Posterior vena cava (tissue), 2 donors: ENCODE data around the gene SLITRK5. TPM values are rescaled to one million over a fixed set of nuclear protein-coding genes. Genes with fewer than 3 reads are reported as not detected.

ENCODE experiments used
- DNase-seq: peaks from one replicate; pipeline ENCODE4 v3.0.0-alpha.2; 2020; ENCODE audit warnings: low spot score
- intact Hi-C, 2 donors: fragments of 100-400 bp; cut with DNase I; formaldehyde crosslinking; loops; one replicate each; pipeline versions ENCODE4 v1.14.1 to v1.14.2; 2022 to 2023
- total RNA-seq, 2 donors: library from RNA; stranded (reverse); fragmentation: NEBNext Ultra II Directional; extraction: Animal tissue kit (Norgen Biotek cat#: 25700); gene quantifications; one replicate each; pipeline ENCODE4 v1.2.1, GENCODE V29; 2021
- donor health status: DM: yes; HTN: yes; CAD: no.
- donor health status: DM: yes; HTN: yes; CAD: no.

The SLITRK5 gene
- total RNA-seq, 2 donors from 2014 or later: 0.14 to 0.19 TPM

- DNase-seq: no peak
- intact Hi-C loops: no loop called here
Measured at GRCh38 chr13:87684850-87685742, 13.9 kb downstream of the SLITRK5 start.

GRCh38 chr13:87696458-87696857, 25.3 kb downstream of the SLITRK5 start:
- intact Hi-C loops: no loop called here
- no peak for DNase-seq

DNA sequence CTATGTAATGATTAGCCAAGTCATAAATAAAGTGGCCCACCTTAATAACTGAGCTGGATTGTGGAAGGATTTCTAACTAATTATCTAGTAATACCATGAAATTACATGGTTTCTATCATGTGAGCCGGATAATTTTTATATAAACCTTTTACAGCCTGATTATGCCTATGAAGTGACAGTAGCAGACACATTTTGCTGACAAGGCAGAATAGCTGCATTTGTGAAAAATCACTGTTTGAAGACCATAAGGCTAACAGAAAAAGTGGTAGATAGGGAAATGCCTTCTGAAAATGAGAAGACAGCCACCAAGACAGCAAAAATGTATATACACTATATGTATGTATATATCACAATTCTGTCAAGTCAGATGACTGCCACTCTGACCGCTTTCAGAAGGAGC, 27.1 kb downstream of the SLITRK5 start:
- intact Hi-C loops: no loop called here
- DNase-seq: no peak

DNA sequence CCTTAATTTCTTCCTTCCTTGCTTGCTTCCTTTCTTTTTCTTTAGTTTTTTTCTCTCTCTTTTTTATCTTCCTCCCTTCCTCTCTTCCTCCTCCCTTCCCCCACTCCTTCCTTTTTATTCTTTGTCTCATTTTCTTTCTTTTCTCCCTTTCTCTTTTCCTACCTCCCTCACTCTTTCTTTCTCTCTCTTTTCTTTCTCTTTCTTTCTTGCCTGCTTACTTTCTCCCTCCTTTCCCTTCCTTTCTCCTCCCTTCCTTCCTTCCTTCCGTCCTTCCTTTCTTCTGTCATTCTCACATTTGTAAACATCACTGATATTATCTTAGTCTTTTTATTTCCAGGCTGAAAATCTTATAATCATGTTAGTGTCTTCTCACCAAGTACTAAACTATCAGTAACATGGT, 38.8 kb downstream of the SLITRK5 start:
- intact Hi-C loops: no loop called here
- no peak for DNase-seq

GRCh38 chr13:87712012-87712411, 40.8 kb downstream of the SLITRK5 start:
- no peak for DNase-seq
- intact Hi-C loops: no loop called here
